Uterus (tissue), 4 donors: Measurements from ENCODE around the gene HINT3. TPM values are rescaled to one million over a fixed set of nuclear protein-coding genes. Genes with fewer than 3 reads are reported as not detected.
"Not testable (repeated sequence)": the region's sequence is repeated elsewhere in the genome, so short reads cannot be mapped to it uniquely, and the experiment has no call there.

Experiments used
- DNase-seq, 2 donors: peaks; one replicate each; pipeline ENCODE4 v3.0.0-alpha.2; 2019 to 2020
- H3K27ac ChIP-seq, 2 donors: fragments of 200-600 bp; sonication (generic); 1 replicate in 1 of 2; 2 replicates in 1 of 2; pipeline ENCODE4 v1.5.1; 2016 to 2018
- H3K27me3 ChIP-seq, 2 donors: fragments of 200-600 bp; sonication (generic); one replicate each; pipeline ENCODE4 v1.5.1; 2018 to 2019; ENCODE audit warnings: control low read depth in 1 of 2
- H3K36me3 ChIP-seq, 2 donors: fragments of 200-600 bp; sonication (generic); one replicate each; pipeline ENCODE4 v1.5.1; 2019; ENCODE audit warnings: control low read depth in 1 of 2
- H3K4me1 ChIP-seq, 2 donors: fragments of 200-600 bp; sonication (generic); one replicate each; pipeline ENCODE4 v1.5.1; 2018 to 2019; ENCODE audit warnings: control low read depth in 1 of 2
- H3K4me3 ChIP-seq, 2 donors: fragments of 200-600 bp; sonication (generic); 1 replicate in 1 of 2; 2 replicates in 1 of 2; pipeline ENCODE4 v1.5.1; 2018 to 2019; ENCODE audit warnings: mild to moderate bottlenecking in 1 of 2
- H3K9me3 ChIP-seq, 2 donors: fragments of 200-600 bp; sonication (generic); one replicate each; pipeline ENCODE4 v1.5.1; 2019; ENCODE audit warnings: control low read depth in 1 of 2
- CTCF ChIP-seq, 4 experiments: fragments of 200-600 bp in 2 of 4; fragments of 450-650 bp in 2 of 4; sonication (generic) in 2 of 4; IDR thresholded peaks; one replicate each; pipeline ENCODE4 v1.5.1; 2016 to 2019; ENCODE audit warnings: antibody characterized with exemption in 4 of 4, mild to moderate bottlenecking in 2 of 4, moderate library complexity in 1 of 4
- POLR2A ChIP-seq, 2 donors: fragments of 450-650 bp; IDR thresholded peaks; one replicate each; pipeline ENCODE4 v1.6.1; 2016; ENCODE audit warnings: antibody characterized with exemption in 2 of 2, mild to moderate bottlenecking in 1 of 2, moderate library complexity in 1 of 2
- intact Hi-C: fragments of 100-400 bp; cut with DNase I; formaldehyde crosslinking; loops from one replicate; pipeline ENCODE4 v1.15.1; 2023; ENCODE audit warnings: low total_unique reads
- total RNA-seq, 4 donors: library from RNA; depleted of rRNA in 3 of 4; stranded (reverse); fragments of >200 nt in 3 of 4; gene quantifications; one replicate each; pipeline versions ENCODE4 v1.1.0 to v1.2.4, GENCODE V29; 2014 to 2023
- donor health status: DM: yes; HTN: yes; CAD: no.

The HINT3 gene
- total RNA-seq, 4 donors from 2014 or later = 13.1 to 49.3 (median 23.1) TPM

- Histone ChIP-seq H3K4me3 (no peak overlapping the region), H3K36me3 (no peaks in the 10 kb centered on the region), H3K27me3 (no peaks in the 10 kb centered on the region), H3K27ac (no peak overlapping the region), H3K9me3 (no peaks in the 10 kb centered on the region), H3K4me1 (no peaks in the 10 kb centered on the region)
- intact Hi-C loops = no loop called here
- no peak for TF ChIP-seq CTCF (IDR thresholded peaks at IDR 0.05)
- no peak for TF ChIP-seq POLR2A (IDR thresholded peaks at IDR 0.05)
- DNase-seq = no peak
Measured at GRCh38 chr6:125970760-125971159, 14.2 kb downstream of the HINT3 start.

GRCh38 chr6:125972478-125972877, 15.9 kb downstream of the HINT3 start:
- H3K4me1 ChIP-seq, H3K36me3 ChIP-seq, H3K27ac ChIP-seq, H3K9me3 ChIP-seq, intact Hi-C loops, DNase-seq, H3K27me3 ChIP-seq, H3K4me3 ChIP-seq: not testable (repeated sequence)

- intact Hi-C loops = no loop called here
- Histone ChIP-seq H3K27ac (no peak overlapping the region), H3K4me3 (no peak overlapping the region), H3K9me3 (no peaks in the 10 kb centered on the region), H3K36me3 (no peaks in the 10 kb centered on the region), H3K4me1 (no peaks in the 10 kb centered on the region), H3K27me3 (no peaks in the 10 kb centered on the region)
- no peak for DNase-seq
- TF ChIP-seq CTCF (IDR thresholded peaks at IDR 0.05) (peak; percentile 34 to 58 (median 38)), POLR2A (IDR thresholded peaks at IDR 0.05) (no peak)
Measured at GRCh38 chr6:125974214-125974866, 17.8 kb downstream of the HINT3 start.

GRCh38 chr6:125979101-125979500, 22.5 kb downstream of the HINT3 start:
- Histone ChIP-seq H3K4me3 (no peak overlapping the region), H3K36me3 (no peaks in the 10 kb centered on the region), H3K9me3 (no peaks in the 10 kb centered on the region), H3K27me3 (no peaks in the 10 kb centered on the region), H3K27ac (no peak overlapping the region), H3K4me1 (no peaks in the 10 kb centered on the region)
- intact Hi-C loops = no loop called here
- no peak for DNase-seq
- TF ChIP-seq CTCF (IDR thresholded peaks at IDR 0.05) (no peak), POLR2A (IDR thresholded peaks at IDR 0.05) (no peak)

GRCh38 chr6:125981571-125982185, 25.1 kb downstream of the HINT3 start:
- H3K4me1 ChIP-seq = no peaks in the 10 kb centered on the region
- H3K27ac ChIP-seq = no peak overlapping the region
- no peaks in the 10 kb centered on the region for H3K36me3 ChIP-seq
- no peaks in the 10 kb centered on the region for H3K9me3 ChIP-seq
- intact Hi-C loops = no loop called here
- H3K4me3 ChIP-seq = no peak overlapping the region
- TF ChIP-seq CTCF (IDR thresholded peaks at IDR 0.05) = no peak
- DNase-seq = no peak
- H3K27me3 ChIP-seq = no peaks in the 10 kb centered on the region
